ENCODE measurements around the gene SLC23A2. TPM values are rescaled to one million over a fixed set of nuclear protein-coding genes. Genes with fewer than 3 reads are reported as not detected.
"Not testable (repeated sequence)": the region's sequence is repeated elsewhere in the genome, so short reads cannot be mapped to it uniquely, and the experiment has no call there.

Gene SLC23A2
- total RNA-seq, 2 donors from 2014 or later = 12.3 to 13.7 TPM

DNA sequence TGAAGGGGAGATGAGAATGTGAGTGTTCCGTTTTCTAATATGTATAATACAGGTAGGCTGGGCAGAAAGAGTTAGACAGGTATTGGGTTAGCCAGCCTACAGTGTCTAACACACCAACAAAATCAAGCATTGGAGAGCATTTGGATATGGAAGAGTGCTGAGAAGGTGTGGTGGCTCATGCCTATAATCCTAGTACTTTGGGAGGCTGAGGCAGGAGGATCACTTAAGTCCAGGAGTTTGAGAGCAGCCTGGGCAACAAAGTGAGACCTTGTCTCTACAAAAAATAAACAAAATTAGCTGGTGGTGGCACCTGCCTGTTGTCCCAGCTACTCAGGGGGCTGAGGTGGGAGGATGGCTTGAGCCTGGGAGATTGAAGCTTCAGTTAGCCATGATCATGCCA lies 38.6 kb upstream of the SLC23A2 start:
- Mint-ChIP-seq H3K27me3 (ENCODE audit: insufficient read depth) (no peaks in the 10 kb centered on the region), H3K9me3 (no peaks in the 10 kb centered on the region), H3K36me3 (ENCODE audit: low read depth) (no peaks in the 10 kb centered on the region), H3K4me3 (no peak overlapping the region), H3K27ac (no peak overlapping the region), H3K4me1 (peaks cover 3% of the 10 kb centered on the region)
- WGBS, 2 experiments (ENCODE audit: insufficient coverage in 1 of 2, insufficient read length in 1 of 2) = 85% methylated on average over 1 of the region's 1 CpG; no CpG with 5 or more reads in 1 of the 2 experiments
- H3K4me1 ChIP-seq (ENCODE audit: control insufficient read depth, insufficient read depth, low read length) = no peaks in the 10 kb centered on the region
- TF ChIP-seq, protein P1, sequence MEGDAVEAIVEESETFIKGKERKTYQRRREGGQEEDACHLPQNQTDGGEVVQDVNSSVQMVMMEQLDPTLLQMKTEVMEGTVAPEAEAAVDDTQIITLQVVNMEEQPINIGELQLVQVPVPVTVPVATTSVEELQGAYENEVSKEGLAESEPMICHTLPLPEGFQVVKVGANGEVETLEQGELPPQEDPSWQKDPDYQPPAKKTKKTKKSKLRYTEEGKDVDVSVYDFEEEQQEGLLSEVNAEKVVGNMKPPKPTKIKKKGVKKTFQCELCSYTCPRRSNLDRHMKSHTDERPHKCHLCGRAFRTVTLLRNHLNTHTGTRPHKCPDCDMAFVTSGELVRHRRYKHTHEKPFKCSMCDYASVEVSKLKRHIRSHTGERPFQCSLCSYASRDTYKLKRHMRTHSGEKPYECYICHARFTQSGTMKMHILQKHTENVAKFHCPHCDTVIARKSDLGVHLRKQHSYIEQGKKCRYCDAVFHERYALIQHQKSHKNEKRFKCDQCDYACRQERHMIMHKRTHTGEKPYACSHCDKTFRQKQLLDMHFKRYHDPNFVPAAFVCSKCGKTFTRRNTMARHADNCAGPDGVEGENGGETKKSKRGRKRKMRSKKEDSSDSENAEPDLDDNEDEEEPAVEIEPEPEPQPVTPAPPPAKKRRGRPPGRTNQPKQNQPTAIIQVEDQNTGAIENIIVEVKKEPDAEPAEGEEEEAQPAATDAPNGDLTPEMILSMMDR (conservative IDR thresholded peaks at IDR 0.05) = no peak
- no peak overlapping the region for H3K27ac ChIP-seq (ENCODE audit: low read depth, low read length)
- no peak for DNase-seq
- H3K36me3 ChIP-seq (ENCODE audit: control insufficient read depth, insufficient read depth, low read length) = no peaks in the 10 kb centered on the region
- H3K9me3 ChIP-seq (ENCODE audit: control insufficient read depth, low read length) = no peaks in the 10 kb centered on the region
- no peak overlapping the region for H3K4me3 ChIP-seq (ENCODE audit: low read length)
- no peak overlapping the region for H3K9ac ChIP-seq (ENCODE audit: extremely low read depth, low read length, poor library complexity, severe bottlenecking)
- H3K27me3 ChIP-seq (ENCODE audit: control insufficient read depth, insufficient read depth, low read length, poor library complexity, severe bottlenecking) = no peaks in the 10 kb centered on the region

DNA sequence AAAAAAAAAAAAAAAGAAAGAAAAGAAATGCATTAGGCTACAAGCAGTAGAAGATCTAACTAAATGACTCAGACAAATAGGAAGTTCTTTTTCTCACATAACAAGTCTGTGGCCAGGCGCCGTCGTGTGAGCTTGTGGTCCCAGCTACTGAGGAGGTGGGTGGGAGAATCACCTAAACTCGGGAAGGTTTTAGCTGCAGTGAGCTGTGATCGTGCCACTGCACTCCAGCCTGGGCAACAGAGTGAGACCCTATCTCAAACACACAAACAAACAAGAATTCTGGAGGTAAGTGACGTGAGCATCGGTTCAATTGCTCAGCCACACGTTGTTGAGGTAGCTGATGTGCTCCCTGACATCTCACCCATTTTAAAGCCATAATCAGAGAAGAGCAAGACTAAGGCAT lies 37.9 kb upstream of the SLC23A2 start:
- Histone ChIP-seq H3K4me3 (ENCODE audit: low read length) (no peak overlapping the region), H3K36me3 (ENCODE audit: control insufficient read depth, insufficient read depth, low read length) (no peaks in the 10 kb centered on the region), H3K27me3 (ENCODE audit: control insufficient read depth, insufficient read depth, low read length, poor library complexity, severe bottlenecking) (no peaks in the 10 kb centered on the region), H3K4me1 (ENCODE audit: control insufficient read depth, insufficient read depth, low read length) (no peaks in the 10 kb centered on the region), H3K9ac (ENCODE audit: extremely low read depth, low read length, poor library complexity, severe bottlenecking) (no peak overlapping the region), H3K9me3 (ENCODE audit: control insufficient read depth, low read length) (no peaks in the 10 kb centered on the region), H3K27ac (ENCODE audit: low read depth, low read length) (no peak overlapping the region)
- Mint-ChIP-seq H3K4me1 (peaks cover 3% of the 10 kb centered on the region), H3K27ac (no peak overlapping the region), H3K4me3 (no peak overlapping the region), H3K27me3 (ENCODE audit: insufficient read depth) (no peaks in the 10 kb centered on the region), H3K9me3 (no peaks in the 10 kb centered on the region), H3K36me3 (ENCODE audit: low read depth) (no peaks in the 10 kb centered on the region)
- WGBS, 2 experiments (ENCODE audit: insufficient coverage in 1 of 2, insufficient read length in 1 of 2) = 89 to 91% methylated on average over 5 to 8 of the region's 8 CpGs
- TF ChIP-seq, protein P1 (conservative IDR thresholded peaks at IDR 0.05) = no peak
- no peak for DNase-seq

DNA sequence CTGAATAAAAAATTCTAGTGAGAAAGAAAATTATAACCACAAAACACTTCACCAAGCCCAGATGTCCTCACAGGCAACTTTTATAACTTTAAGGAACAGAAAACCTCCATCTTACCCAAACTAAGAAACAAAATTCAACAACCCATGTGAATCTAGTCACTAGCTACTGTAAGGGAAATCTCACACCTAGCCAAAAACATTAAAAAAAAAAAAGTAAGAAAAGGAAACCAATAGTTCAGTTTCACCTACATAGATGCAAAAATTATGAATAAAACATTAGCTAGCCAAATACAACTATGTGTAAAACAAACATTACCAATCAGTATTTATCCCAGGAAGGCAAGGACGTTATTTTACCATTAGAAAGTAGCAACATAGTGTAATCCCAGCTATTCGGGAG lies 35.5 kb upstream of the SLC23A2 start:
- Histone ChIP-seq H3K27ac (ENCODE audit: low read depth, low read length) (no peak overlapping the region), H3K27me3 (ENCODE audit: control insufficient read depth, insufficient read depth, low read length, poor library complexity, severe bottlenecking) (no peaks in the 10 kb centered on the region), H3K9me3 (ENCODE audit: control insufficient read depth, low read length) (no peaks in the 10 kb centered on the region), H3K9ac (ENCODE audit: extremely low read depth, low read length, poor library complexity, severe bottlenecking) (no peak overlapping the region), H3K4me3 (ENCODE audit: low read length) (no peak overlapping the region), H3K4me1 (ENCODE audit: control insufficient read depth, insufficient read depth, low read length) (no peaks in the 10 kb centered on the region), H3K36me3 (ENCODE audit: control insufficient read depth, insufficient read depth, low read length) (no peaks in the 10 kb centered on the region)
- Mint-ChIP-seq H3K4me1 (no peaks in the 10 kb centered on the region), H3K36me3 (ENCODE audit: low read depth) (no peaks in the 10 kb centered on the region), H3K4me3 (no peak overlapping the region), H3K9me3 (no peaks in the 10 kb centered on the region), H3K27ac (no peak overlapping the region), H3K27me3 (ENCODE audit: insufficient read depth) (no peaks in the 10 kb centered on the region)
- WGBS, 2 experiments (ENCODE audit: insufficient coverage in 1 of 2, insufficient read length in 1 of 2) = 81 to 90% methylated on average over 2 of the region's 2 CpGs
- TF ChIP-seq, protein P1 (conservative IDR thresholded peaks at IDR 0.05) = no peak
- no peak for DNase-seq

DNA sequence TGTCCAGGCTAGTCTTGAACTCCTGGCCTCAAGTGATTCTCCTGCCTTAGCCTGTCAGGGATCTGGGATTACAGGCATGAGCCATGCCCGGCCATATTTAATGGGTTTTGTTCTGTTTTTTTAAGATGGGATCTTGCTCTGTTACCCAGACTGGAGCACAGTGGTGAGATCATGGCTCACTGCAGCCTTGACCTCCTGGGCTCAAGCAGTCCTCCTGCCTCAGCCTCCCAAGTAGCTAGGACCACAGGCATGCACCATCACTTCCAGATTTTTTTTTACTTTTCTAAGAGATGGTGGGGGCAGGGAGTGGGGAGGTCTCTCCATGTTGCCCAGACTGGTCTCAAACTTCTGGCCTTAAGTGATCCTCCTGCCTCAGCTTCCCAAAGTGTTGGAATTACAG lies 34.2 kb upstream of the SLC23A2 start:
- H3K27me3 ChIP-seq (ENCODE audit: control insufficient read depth, insufficient read depth, low read length, poor library complexity, severe bottlenecking); H3K4me3 Mint-ChIP-seq; H3K36me3 ChIP-seq (ENCODE audit: control insufficient read depth, insufficient read depth, low read length); H3K9ac ChIP-seq (ENCODE audit: extremely low read depth, low read length, poor library complexity, severe bottlenecking); H3K9me3 Mint-ChIP-seq; DNase-seq; H3K4me1 ChIP-seq (ENCODE audit: control insufficient read depth, insufficient read depth, low read length); H3K27me3 Mint-ChIP-seq (ENCODE audit: insufficient read depth); H3K27ac Mint-ChIP-seq; H3K4me1 Mint-ChIP-seq; H3K36me3 Mint-ChIP-seq (ENCODE audit: low read depth); H3K4me3 ChIP-seq (ENCODE audit: low read length); H3K9me3 ChIP-seq (ENCODE audit: control insufficient read depth, low read length); H3K27ac ChIP-seq (ENCODE audit: low read depth, low read length): not testable (repeated sequence)
- 86 to 94% methylated on average over 1 of the region's 1 CpG for WGBS, 2 experiments (ENCODE audit: insufficient coverage in 1 of 2, insufficient read length in 1 of 2)

All from endodermal cell (in vitro differentiated cells).